ENCODE measurements around the gene NFIB.

- TF ChIP-seq POLR2A (IDR thresholded peaks at IDR 0.05; ENCODE audit: low read depth, low read length) (no peak), EZH2 (IDR thresholded peaks at IDR 0.05; ENCODE audit: borderline replicate concordance, low read depth, low read length, severe bottlenecking) (no peak), POLR2AphosphoS5 (IDR thresholded peaks at IDR 0.05; ENCODE audit: insufficient read depth, low read depth, low read length) (no peak)
These were observed 77.3 kb downstream of the NFIB start for GRCh38 chr9:14236591-14236990.

Data from endothelial cell of umbilical vein (primary cell).